H1 (cell line): Measurements from ENCODE around the gene RSL24D1. TPM values are rescaled to one million over a fixed set of nuclear protein-coding genes. Genes with fewer than 3 reads are reported as not detected.

Experiments
- CTCF ChIA-PET: fragments of 300-600 bp; sonication (Branson Sonifier 250); formaldehyde crosslinking; loops from one replicate; lab custom pipeline; 2021; ENCODE audit not compliant: partially characterized antibody; lab: Charles Lee
- POLR2A ChIA-PET: fragments of 300-600 bp; sonication (Branson Sonifier 250); formaldehyde crosslinking; loops from one replicate; lab custom pipeline; 2021; ENCODE audit warnings: inconsistent platforms; ENCODE audit not compliant: partially characterized antibody; lab: Charles Lee
- DNase-seq, 2 experiments: peaks; one replicate each; pipeline versions ENCODE4 v3.0.0 to v3.0.0-alpha.2; 2010 to 2022; ENCODE audit warnings: low spot score in 2 of 2, low read depth in 1 of 2, mixed read lengths in 1 of 2
- FAIRE-seq: peaks from 2 replicates; lab custom pipeline; 2011; peaks lifted over from hg19 to GRCh38; lab: Jason Lieb, UNC
- H2AFZ ChIP-seq: 2 replicates; pipeline ENCODE4 v1.8.1; 2012; ENCODE audit warnings: low read length, inconsistent platforms
- H2AK5ac ChIP-seq: 2 replicates; pipeline ENCODE4 v1.6.1; 2013; ENCODE audit warnings: low read depth, low read length
- H2BK120ac ChIP-seq: replicated peaks from 2 replicates; pipeline ENCODE3; 2013; ENCODE audit warnings: low read depth, low read length, inconsistent platforms
- H2BK12ac ChIP-seq: 2 replicates; pipeline ENCODE4 v1.6.1; 2013; ENCODE audit warnings: low read depth, low read length
- H2BK15ac ChIP-seq: 2 replicates; pipeline ENCODE4 v1.6.1; 2013; ENCODE audit warnings: low read length
- H2BK20ac ChIP-seq: 2 replicates; pipeline ENCODE4 v1.6.1; 2013; ENCODE audit warnings: low read length
- H2BK5ac ChIP-seq: 2 replicates; pipeline ENCODE4 v1.6.1; 2013; ENCODE audit warnings: low read depth, low read length
- H3K14ac ChIP-seq: 2 replicates; pipeline ENCODE4 v1.6.1; 2013; ENCODE audit warnings: inconsistent platforms; ENCODE audit not compliant: insufficient read length
- H3K18ac ChIP-seq: 2 replicates; pipeline ENCODE4 v1.6.1; 2013; ENCODE audit warnings: low read length; ENCODE audit errors: extremely low read depth
- H3K23ac ChIP-seq: 2 replicates; pipeline ENCODE4 v1.6.1; 2013; ENCODE audit warnings: inconsistent platforms; ENCODE audit not compliant: insufficient read length
- H3K23me2 ChIP-seq: 2 replicates; pipeline ENCODE4 v1.6.1; 2013; ENCODE audit warnings: low read depth, low read length
- H3K27ac ChIP-seq: 2 replicates; pipeline ENCODE4 v1.6.1; 2011; ENCODE audit warnings: low read depth, low read length, inconsistent platforms
- H3K27me3 ChIP-seq, 4 experiments: replicated peaks in 1 of 4; 1 replicate in 1 of 4; 2 replicates in 3 of 4; pipeline versions ENCODE4 v1.6.1 to v1.8.1; 2011 to 2013; ENCODE audit warnings: low read length in 3 of 4, mild to moderate bottlenecking in 3 of 4, inconsistent platforms in 2 of 4, mixed read lengths in 2 of 4, moderate library complexity in 1 of 4; ENCODE audit not compliant: control insufficient read depth in 3 of 4, insufficient read depth in 3 of 4; ENCODE audit errors: extremely low read depth in 1 of 4
- H3K36me3 ChIP-seq, 4 experiments: 2 replicates each; pipeline versions ENCODE4 v1.6.1 to v1.8.1; 2011 to 2013; ENCODE audit warnings: mild to moderate bottlenecking in 4 of 4, low read length in 3 of 4, moderate library complexity in 2 of 4, control low read depth in 1 of 4, inconsistent platforms in 1 of 4; ENCODE audit not compliant: insufficient read depth in 4 of 4, control insufficient read depth in 2 of 4
- H3K4ac ChIP-seq: replicated peaks from 2 replicates; pipeline ENCODE3; 2013; ENCODE audit warnings: low read length, low read depth, mixed read lengths, inconsistent platforms; ENCODE audit not compliant: insufficient read length
- H3K4me1 ChIP-seq, 4 experiments: replicated peaks in 1 of 4; 1 replicate in 1 of 4; 2 replicates in 3 of 4; pipeline versions ENCODE4 v1.6.1 to v1.8.1; 2011 to 2013; ENCODE audit warnings: low read length in 3 of 4, inconsistent platforms in 2 of 4, mixed read lengths in 1 of 4; ENCODE audit not compliant: insufficient read depth in 4 of 4, control insufficient read depth in 3 of 4
- H3K4me2 ChIP-seq, 2 experiments: 2 replicates each; pipeline versions ENCODE4 v1.6.1 to v1.8.1; 2011 to 2013; ENCODE audit warnings: low read depth in 2 of 2, low read length in 2 of 2, control low read depth in 1 of 2, inconsistent platforms in 1 of 2, mild to moderate bottlenecking in 1 of 2; ENCODE audit not compliant: insufficient read depth in 1 of 2
- H3K4me3 ChIP-seq, 4 experiments: fragments of 200-600, 300-600 bp in 1 of 4; sonication (generic), shearing (Covaris generic), sonication (Bioruptor Twin) in 1 of 4; 2 replicates each; pipeline versions ENCODE4 v1.5.1 to v1.8.1; 2011 to 2016; ENCODE audit warnings: low read length in 4 of 4, low read depth in 3 of 4, control low read depth in 2 of 4, inconsistent platforms in 2 of 4, mild to moderate bottlenecking in 2 of 4, mixed read lengths in 1 of 4, moderate library complexity in 1 of 4; ENCODE audit not compliant: insufficient read depth in 2 of 4; ENCODE audit errors: extremely low read depth in 1 of 4
- H3K56ac ChIP-seq: replicated peaks from 2 replicates; pipeline ENCODE3; 2013; ENCODE audit warnings: low read depth, mild to moderate bottlenecking, mixed read lengths, low read length, inconsistent platforms; ENCODE audit not compliant: insufficient read length
- H3K79me1 ChIP-seq: 2 replicates; pipeline ENCODE4 v1.6.1; 2013; ENCODE audit warnings: low read depth, low read length, control low read depth
- H3K79me2 ChIP-seq, 2 experiments: 2 replicates each; pipeline versions ENCODE4 v1.6.1 to v1.8.1; 2012 to 2013; ENCODE audit warnings: low read length in 2 of 2, mild to moderate bottlenecking in 2 of 2, inconsistent platforms in 1 of 2; ENCODE audit not compliant: insufficient read depth in 2 of 2, control insufficient read depth in 1 of 2
- H3K9ac ChIP-seq, 4 experiments: replicated peaks in 1 of 4; 1 replicate in 1 of 4; 2 replicates in 3 of 4; pipeline versions ENCODE4 v1.6.1 to v1.8.1; 2011 to 2013; ENCODE audit warnings: low read depth in 3 of 4, low read length in 3 of 4, control low read depth in 2 of 4, mild to moderate bottlenecking in 2 of 4, moderate library complexity in 2 of 4, inconsistent platforms in 1 of 4; ENCODE audit errors: extremely low read depth in 1 of 4
- H3K9me3 ChIP-seq, 2 experiments: 2 replicates each; pipeline versions ENCODE4 v1.6.1 to v1.8.1; 2012 to 2013; ENCODE audit warnings: mild to moderate bottlenecking in 2 of 2, moderate library complexity in 2 of 2, control low read depth in 1 of 2, inconsistent platforms in 1 of 2, low read depth in 1 of 2, low read length in 1 of 2, mixed read lengths in 1 of 2; ENCODE audit not compliant: insufficient read depth in 2 of 2
- H4K20me1 ChIP-seq, 2 experiments: replicated peaks in 1 of 2; 2 replicates each; pipeline versions ENCODE3 to v1.8.1; 2011 to 2013; ENCODE audit warnings: inconsistent platforms in 2 of 2, low read length in 2 of 2, mild to moderate bottlenecking in 1 of 2; ENCODE audit not compliant: insufficient read depth in 2 of 2, control insufficient read depth in 1 of 2
- H4K5ac ChIP-seq: 2 replicates; pipeline ENCODE4 v1.6.1; 2013; ENCODE audit warnings: low read length, low read depth, mixed read lengths, inconsistent platforms; ENCODE audit not compliant: insufficient read length
- H4K8ac ChIP-seq: 2 replicates; pipeline ENCODE4 v1.8.0; 2013; ENCODE audit warnings: mild to moderate bottlenecking, moderate library complexity, low read length, inconsistent platforms; ENCODE audit not compliant: insufficient read depth; ENCODE audit errors: extremely low read depth
- H4K91ac ChIP-seq: replicated peaks from 2 replicates; pipeline ENCODE3; 2013; ENCODE audit warnings: low read length, mixed read lengths, inconsistent platforms; ENCODE audit not compliant: insufficient read length
- CHD1 ChIP-seq: IDR thresholded peaks from 2 replicates; pipeline ENCODE4 v1.6.1; 2012; ENCODE audit warnings: low read depth, low read length, improper control_type of control experiment
- POLR2AphosphoS5 ChIP-seq: IDR thresholded peaks from 2 replicates; pipeline ENCODE4 v1.6.1; 2011; ENCODE audit warnings: low read depth, low read length
- polyA plus RNA-seq, 7 experiments: library from polyadenylated mRNA; depleted of rRNA in 3 of 7; stranded (reverse) in 5 of 7; unstranded in 2 of 7; fragments of >200 nt in 5 of 7; fragments of 200-250 nt in 2 of 7; gene quantifications; 1 replicate in 5 of 7; 2 replicates in 1 of 7; 4 replicates in 1 of 7; pipeline versions ENCODE4 v1.2.1 to v1.2.3, GENCODE V29; 2011 to 2013; ENCODE audit warnings: missing spikeins in 2 of 7, mixed read lengths in 2 of 7
- total RNA-seq: library from RNA; stranded (reverse); fragmentation: NEBNext Ultra II Directional; extraction: Animal tissue kit (Norgen Biotek cat#: 25700); gene quantifications from 2 replicates; pipeline ENCODE4 v1.2.1, GENCODE V29; 2021

The RSL24D1 gene
- total and polyA plus RNA-seq, 2 of the 8 experiments (the other 6 are each of a cell fraction or from before 2014, with no cell fraction given), result 45.7 to 130 TPM

DNA sequence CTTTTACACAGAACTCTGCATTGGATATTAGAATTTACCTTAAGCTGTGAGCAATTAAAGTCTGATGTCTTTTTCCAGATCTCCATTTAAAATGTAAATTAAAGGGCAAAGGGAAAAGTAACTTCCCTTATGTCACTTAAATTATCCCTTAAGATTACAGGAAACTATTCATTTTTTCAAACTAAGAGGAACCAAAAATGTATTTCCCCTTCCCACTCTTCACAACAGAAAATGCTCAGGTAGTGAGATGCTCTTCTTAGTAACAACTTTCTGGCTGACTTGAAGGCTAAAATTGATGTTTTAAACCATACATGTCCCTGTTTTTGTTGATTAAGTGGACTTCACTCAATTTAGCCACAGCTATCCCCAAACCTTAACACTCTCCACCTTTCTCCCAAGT lies 17.6 kb downstream of the RSL24D1 start:
- Histone ChIP-seq H3K4me2 (no peak overlapping the region), H2BK5ac (no peak overlapping the region), H2BK12ac (no peak overlapping the region), H4K5ac (no peak overlapping the region), H2AFZ (no peak overlapping the region), H3K23me2 (no peaks in the 10 kb centered on the region), H2BK20ac (no peak overlapping the region), H3K18ac (no peak overlapping the region), H4K8ac (no peak overlapping the region), H3K4ac (no peak overlapping the region), H3K79me2 (no peaks in the 10 kb centered on the region), H3K4me1 (no peaks in the 10 kb centered on the region), H3K9ac (no peak overlapping the region), H2AK5ac (no peak overlapping the region), H2BK120ac (no peak overlapping the region), H3K23ac (no peak overlapping the region), H3K27ac (no peak overlapping the region), H3K56ac (no peak overlapping the region), H3K14ac (no peak overlapping the region), H4K91ac (no peak overlapping the region), H3K4me3 (no peak overlapping the region), H3K9me3 (no peaks in the 10 kb centered on the region), H3K27me3 (no peaks in the 10 kb centered on the region), H4K20me1 (peaks cover 1 to 4% of the 10 kb centered on the region in 2 experiments), H3K79me1 (no peaks in the 10 kb centered on the region), H3K36me3 (peaks cover 7 to 50% (median 20%) of the 10 kb centered on the region in 4 experiments; a peak in 6 of 8 replicates), H2BK15ac (no peak overlapping the region)
- FAIRE-seq, result no peak
- CTCF ChIA-PET, result interaction anchor here (5.5 kb wide), 1 partner anchor 11 kb away, joined by 29 read pairs; no protein-coding TSS in a partner anchor
- DNase-seq, result no peak
- POLR2A ChIA-PET, result interaction anchor here (0.6 to 2.1 kb wide), 6 partner anchors 10 to 154 kb away, joined by 3 to 17 read pairs (median 6); partner anchors contain the start of gene RSL24D1
- TF ChIP-seq CHD1, result no peak
- no peak for TF ChIP-seq POLR2AphosphoS5
